GM21381 (cell line): ENCODE results near the gene UBE2S.
"Not testable (repeated sequence)": the region's sequence is repeated elsewhere in the genome, so short reads cannot be mapped to it uniquely, and the experiment has no call there.

Source experiments
- ATAC-seq: cut with Tn5 transposase; IDR thresholded peaks from one replicate; pipeline ENCODE4 v1.9.1; 2021; ENCODE audit warnings: mild to moderate bottlenecking, moderate library complexity; ENCODE audit not compliant: unreplicated experiment

Gene UBE2S

GRCh38 chr19:55406826-55407549 is 600 bp downstream of the UBE2S start:
- no peak for ATAC-seq

DNA sequence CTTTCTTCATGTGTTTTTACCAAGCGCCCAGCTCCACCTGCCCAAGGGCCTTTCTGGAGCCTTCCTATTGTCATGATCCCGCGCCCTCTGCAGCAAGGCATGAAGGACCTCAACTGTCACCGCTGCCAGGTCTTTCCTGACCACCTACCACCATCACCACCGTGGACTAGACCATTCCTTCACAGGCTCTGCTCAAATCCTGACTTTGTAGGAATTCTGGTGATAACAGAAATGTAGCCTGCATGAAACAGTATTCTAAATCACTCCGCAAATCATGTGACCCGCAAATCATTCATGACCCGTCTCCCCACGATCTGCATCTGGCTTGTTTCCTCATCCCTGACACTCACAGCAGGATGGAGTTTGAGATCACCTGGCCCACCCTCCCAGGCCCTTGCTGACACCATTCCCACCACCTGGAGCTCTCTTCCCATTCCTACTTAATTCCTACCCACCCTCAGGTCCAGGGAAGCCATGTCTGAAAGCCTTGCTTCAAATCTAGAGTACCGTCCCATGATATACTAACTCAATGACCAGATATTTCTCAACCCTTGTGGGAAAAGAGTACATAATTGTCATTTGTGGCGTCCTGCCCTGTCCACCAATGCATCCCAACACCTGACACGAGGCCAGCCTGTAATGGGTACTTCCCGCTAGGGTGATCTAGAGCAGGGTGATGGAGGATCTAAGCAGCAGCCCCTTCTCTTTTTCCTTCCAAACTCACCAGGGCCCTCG is 1.3 kb downstream of the UBE2S start:
- ATAC-seq = no peak

- ATAC-seq = no peak
These were observed 1.9 kb downstream of the UBE2S start for GRCh38 chr19:55405638-55406037.

GRCh38 chr19:55402509-55402908 is 5.1 kb downstream of the UBE2S start:
- ATAC-seq = no peak

GRCh38 chr19:55401390-55401789 is 6.2 kb downstream of the UBE2S start:
- ATAC-seq = not testable (repeated sequence)

- no peak for ATAC-seq
These were observed 7.1 kb downstream of the UBE2S start for GRCh38 chr19:55400281-55401087.

DNA sequence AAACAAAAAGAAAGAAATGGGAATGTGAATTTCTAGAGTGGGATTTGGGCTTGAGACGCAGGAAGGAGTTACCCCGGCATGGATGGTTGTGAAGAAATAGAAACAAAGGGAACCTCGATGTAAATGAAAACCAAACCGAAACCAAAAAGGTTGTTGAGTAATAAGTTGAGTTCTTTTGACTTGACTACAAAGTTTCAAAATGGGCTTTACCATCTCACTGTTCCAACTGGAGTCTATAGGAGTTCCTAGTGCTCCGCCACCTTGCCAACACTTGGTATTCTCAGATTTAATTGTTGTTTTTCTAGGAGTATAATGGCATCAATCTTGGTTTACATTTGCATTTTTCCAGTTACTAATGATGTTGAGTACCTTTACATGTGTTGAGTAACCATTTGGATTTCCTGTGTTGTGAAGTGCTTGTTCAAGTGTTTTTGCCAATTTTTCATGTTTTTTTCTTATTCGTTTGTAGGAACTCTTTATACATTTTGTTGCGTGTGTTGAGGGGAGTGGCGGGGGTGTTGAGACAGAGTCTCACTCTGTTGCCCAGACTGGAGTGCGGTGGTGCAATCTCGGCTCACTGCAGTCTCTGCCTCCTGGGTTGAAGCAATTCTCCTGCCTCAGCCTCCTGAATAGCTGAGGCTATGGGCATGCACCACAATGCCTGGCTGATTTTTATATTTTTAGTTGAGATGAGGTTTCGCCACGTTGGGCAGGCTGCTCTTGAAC is 9.2 kb downstream of the UBE2S start:
- no peak for ATAC-seq

GRCh38 chr19:55392820-55393761 is 14.5 kb downstream of the UBE2S start:
- ATAC-seq = no peak

GRCh38 chr19:55391702-55392615 is 15.6 kb downstream of the UBE2S start:
- no peak for ATAC-seq

DNA sequence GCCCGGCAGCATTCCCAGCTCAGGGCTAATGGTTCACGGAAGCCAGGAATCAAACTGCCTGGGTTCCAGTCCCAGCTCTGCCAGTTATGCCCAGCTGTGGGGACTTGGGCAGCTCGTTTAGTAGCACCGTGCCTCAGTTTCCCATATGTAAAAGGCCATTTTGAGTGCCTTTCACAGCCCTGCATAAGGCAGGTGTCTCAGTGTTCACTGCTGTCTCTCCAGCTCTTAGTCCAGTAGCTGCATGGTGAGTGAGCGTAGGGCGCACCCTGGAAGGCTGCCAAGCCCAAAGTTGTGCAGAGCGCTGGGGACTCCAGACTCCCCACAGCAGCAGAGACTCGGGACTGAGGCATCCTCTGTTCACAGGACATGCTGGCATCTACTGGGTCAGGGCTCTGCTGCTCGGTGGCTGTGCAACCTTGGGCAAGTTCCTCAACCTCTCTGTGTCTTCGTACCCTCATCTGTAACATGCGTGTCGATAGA is 16.4 kb downstream of the UBE2S start:
- no peak for ATAC-seq

DNA sequence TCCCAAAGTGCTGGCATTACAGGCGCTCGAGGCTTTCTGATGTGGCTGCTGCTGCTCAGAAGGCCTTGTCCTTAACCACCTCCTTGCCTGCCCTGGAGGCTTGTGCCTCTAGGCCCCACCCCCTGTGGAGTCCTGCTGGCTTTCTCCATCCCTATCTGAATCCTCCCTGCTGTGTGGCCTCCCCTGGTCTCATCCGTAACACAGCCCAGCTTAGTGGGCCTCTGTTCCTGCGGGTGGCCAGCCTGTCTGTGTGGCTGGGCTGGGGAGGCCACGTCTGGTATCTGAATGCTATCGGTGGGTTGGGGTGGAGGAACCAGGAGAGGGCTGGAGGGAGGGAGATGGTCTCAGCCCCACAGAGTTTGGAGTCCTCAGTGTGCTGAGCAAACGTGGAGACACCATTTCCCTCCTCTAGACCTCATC is 17.1 kb downstream of the UBE2S start:
- no peak for ATAC-seq

DNA sequence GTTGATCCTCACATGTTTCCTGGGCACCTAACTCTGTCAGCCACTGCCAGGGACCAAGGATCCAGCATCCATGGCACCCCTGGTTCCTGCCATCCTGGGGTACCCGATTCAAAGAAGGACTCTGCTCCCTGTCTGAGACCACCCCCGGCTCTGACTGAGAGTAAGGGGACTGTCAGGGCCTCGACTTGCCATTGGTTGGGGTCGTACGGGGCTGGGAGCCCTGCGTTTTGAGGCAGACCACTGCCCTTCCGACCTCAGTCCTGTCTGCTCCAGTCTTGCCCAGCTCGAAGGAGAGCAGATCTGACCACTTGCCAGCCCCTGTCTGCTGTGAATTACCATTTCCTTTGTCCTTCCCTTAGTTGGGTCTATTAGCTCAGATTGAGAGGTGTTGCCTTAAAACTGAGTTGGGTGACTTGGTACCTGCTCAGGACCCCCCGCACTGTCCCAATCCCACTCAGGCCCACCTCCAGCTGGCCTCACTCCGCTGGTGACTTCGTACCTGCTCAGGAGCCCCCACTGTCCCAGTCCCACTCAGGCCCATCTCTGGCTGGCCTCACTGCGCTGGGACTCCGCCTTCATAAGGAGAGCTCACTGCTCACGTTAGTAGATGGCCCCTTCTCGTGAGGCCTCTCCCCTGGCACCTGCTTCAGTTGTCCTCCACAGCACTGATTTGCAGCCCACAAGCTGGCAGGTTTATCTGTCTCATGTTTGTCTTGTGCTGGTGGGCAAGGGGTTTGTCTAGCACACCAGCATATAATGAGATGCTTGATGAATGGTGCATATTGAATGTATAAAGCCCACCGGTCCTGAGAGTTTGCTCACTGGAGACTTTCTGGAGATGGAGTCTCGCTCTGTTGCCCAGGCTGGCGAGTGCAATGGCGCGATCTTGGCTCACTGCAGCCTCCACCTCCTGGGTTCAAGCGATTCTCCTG is 17.9 kb downstream of the UBE2S start:
- ATAC-seq = no peak

DNA sequence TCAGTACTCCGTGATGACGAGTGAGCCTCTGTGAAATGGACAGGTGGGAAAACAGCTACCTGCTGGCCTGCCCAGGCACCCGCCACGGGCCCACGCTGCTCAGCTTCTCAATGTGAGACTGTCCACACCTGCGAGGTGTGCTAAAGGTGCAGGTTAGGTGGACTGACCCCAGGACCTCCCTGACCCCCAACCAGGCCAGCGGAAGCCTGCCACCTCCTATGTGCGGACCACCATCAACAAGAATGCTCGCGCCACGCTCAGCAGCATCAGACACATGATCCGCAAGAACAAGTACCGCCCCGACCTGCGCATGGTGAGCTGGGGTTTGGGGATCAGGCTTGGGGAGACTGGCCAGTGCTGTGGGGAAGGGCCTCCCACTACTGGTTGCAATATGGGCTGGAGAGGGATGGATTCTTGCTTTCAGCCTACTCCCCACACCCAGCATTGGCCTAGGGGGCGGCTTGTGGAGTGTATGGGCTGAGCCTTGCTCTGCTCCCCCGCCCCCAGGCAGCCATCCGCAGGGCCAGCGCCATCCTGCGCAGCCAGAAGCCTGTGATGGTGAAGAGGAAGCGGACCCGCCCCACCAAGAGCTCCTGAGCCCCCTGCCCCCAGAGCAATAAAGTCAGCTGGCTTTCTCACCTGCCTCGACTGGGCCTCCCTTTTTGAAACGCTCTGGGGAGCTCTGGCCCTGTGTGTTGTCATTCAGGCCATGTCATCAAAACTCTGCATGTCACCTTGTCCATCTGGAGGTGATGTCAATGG is 19.7 kb downstream of the UBE2S start:
- ATAC-seq = no peak

DNA sequence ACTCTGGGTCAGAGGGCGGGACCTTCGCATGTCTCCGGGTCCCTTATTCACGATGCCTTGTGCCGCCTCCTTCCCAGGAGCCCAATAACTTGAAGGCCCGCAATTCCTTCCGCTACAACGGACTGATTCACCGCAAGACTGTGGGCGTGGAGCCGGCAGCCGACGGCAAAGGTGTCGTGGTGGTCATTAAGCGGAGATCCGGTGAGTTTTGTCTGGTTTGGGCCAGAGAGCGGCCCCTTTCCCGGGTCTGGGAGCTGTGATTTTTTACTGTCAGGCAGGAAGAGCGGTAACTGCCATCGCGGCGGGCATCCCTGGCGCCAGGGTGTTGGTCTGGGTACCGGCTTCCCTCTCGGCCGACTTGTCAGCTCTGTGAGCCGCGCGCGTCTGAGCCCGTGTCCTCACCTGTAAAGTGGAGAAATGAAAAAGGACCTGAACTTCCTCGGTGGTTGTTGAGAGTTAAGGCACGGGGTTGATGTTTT is 21.1 kb downstream of the UBE2S start:
- no peak for ATAC-seq

DNA sequence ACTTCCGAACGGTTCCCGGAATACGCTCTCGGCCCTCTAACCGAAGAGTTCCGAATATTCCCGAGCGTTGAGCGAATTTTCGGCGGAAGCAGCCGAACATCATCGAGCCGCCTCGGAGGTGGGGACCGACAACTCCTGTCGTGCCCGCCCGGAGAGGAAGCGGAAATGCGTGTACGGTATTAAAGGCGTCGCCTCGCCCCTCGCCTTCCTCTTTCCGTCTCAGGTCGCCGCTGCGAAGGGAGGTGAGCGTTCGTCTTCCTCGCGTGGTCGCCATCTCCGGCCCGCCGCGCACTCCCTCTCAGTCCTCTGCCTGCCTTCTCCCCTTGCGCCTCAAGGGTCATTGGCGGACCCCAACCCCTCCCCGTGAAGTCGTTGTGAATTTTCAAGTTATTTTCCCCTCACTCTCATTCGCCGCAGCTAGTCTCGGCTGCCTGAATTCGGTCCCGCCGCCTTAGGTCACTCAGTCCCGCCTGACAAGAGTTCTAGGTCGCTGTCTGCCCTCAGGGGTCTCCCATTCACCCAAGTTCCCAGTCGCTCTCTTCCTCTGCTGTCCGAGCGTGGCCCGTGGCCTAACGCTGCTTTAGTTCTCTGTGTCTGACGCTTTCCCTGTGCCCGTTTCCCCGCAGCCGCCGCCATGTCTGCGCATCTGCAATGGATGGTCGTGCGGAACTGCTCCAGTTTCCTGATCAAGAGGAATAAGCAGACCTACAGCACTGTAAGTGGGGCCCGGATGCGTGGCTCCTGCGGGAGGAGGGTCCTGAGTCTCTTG is 21.7 kb downstream of the UBE2S start, which contains the start of gene RPL28:
TSS of gene RPL28 (plus strand) at position 209 of the 769 bp plus-strand sequence. CDS start at position 635, 426 bp downstream.
- peak; percentile 73 for ATAC-seq
